Naive thymus-derived CD4-positive, alpha-beta T cell (primary cell): ENCODE measurements around the gene GAS2. TPM values are rescaled to one million over a fixed set of nuclear protein-coding genes. Genes with fewer than 3 reads are reported as not detected.

ENCODE experiments used
- ATAC-seq: fragments of 150-1000 bp; cut with Tn5 transposase; 2 replicates; pipeline ENCODE4 v1.10.0; 2021; ENCODE audit warnings: mild to moderate bottlenecking, moderate library complexity
- CTCF ChIA-PET: fragments of 350-600 bp; sonication (Branson Sonifier 250); formaldehyde crosslinking; loops from one replicate; lab custom pipeline; 2021; ENCODE audit warnings: antibody characterized with exemption; lab: Charles Lee
- POLR2A ChIA-PET: fragments of 350-600 bp; sonication (Branson Sonifier 250); formaldehyde crosslinking; loops from one replicate; lab custom pipeline; 2021; ENCODE audit warnings: antibody characterized with exemption, inconsistent platforms; lab: Charles Lee
- DNase-seq, 9 donors: peaks; one replicate each; pipeline versions ENCODE4 v3.0.0 to v3.0.0-alpha.2; 2020 to 2022; ENCODE audit warnings: mixed read lengths in 1 of 9
- H3K27ac ChIP-seq: one replicate; pipeline ENCODE4 v1.7.0; 2013; ENCODE audit warnings: mild to moderate bottlenecking, low read depth, low read length, moderate library complexity
- H3K27me3 ChIP-seq, 2 donors: one replicate each; pipeline ENCODE4 v1.7.0; 2013; ENCODE audit warnings: low read length in 2 of 2, mild to moderate bottlenecking in 2 of 2, moderate library complexity in 2 of 2; ENCODE audit not compliant: control insufficient read depth in 2 of 2, insufficient read depth in 2 of 2
- H3K36me3 ChIP-seq, 3 experiments: 1 replicate in 2 of 3; 2 replicates in 1 of 3; pipeline ENCODE4 v1.7.0; 2013; ENCODE audit warnings: low read length in 3 of 3, mild to moderate bottlenecking in 3 of 3, moderate library complexity in 1 of 3; ENCODE audit not compliant: insufficient read depth in 3 of 3, control insufficient read depth in 2 of 3
- H3K4me1 ChIP-seq, 2 donors: one replicate each; pipeline ENCODE4 v1.7.0; 2013; ENCODE audit warnings: low read length in 2 of 2, mild to moderate bottlenecking in 2 of 2, moderate library complexity in 1 of 2; ENCODE audit not compliant: control insufficient read depth in 2 of 2, insufficient read depth in 2 of 2
- H3K4me3 ChIP-seq: 2 replicates; pipeline ENCODE4 v1.7.0; 2013; ENCODE audit warnings: mild to moderate bottlenecking, low read length
- H3K9me3 ChIP-seq, 3 experiments: 1 replicate in 2 of 3; 2 replicates in 1 of 3; pipeline ENCODE4 v1.7.0; 2013; ENCODE audit warnings: low read length in 3 of 3; ENCODE audit not compliant: control insufficient read depth in 2 of 3
- H3K27ac Mint-ChIP-seq, 9 donors: one replicate each; pipeline ENCODE4 v1.8.0; 2020 to 2022; ENCODE audit warnings: mixed read lengths in 9 of 9, mild to moderate bottlenecking in 8 of 9, moderate library complexity in 5 of 9, inconsistent platforms in 2 of 9
- H3K27me3 Mint-ChIP-seq, 5 donors: one replicate each; pipeline ENCODE4 v1.8.0; 2021 to 2022; ENCODE audit warnings: mixed read lengths in 5 of 5, mild to moderate bottlenecking in 1 of 5
- H3K36me3 Mint-ChIP-seq, 5 donors: one replicate each; pipeline ENCODE4 v1.8.0; 2020 to 2022; ENCODE audit warnings: mixed read lengths in 5 of 5, mild to moderate bottlenecking in 3 of 5, inconsistent platforms in 1 of 5
- H3K4me1 Mint-ChIP-seq, 7 donors: one replicate each; pipeline ENCODE4 v1.8.0; 2020 to 2022; ENCODE audit warnings: mixed read lengths in 7 of 7, mild to moderate bottlenecking in 3 of 7, inconsistent platforms in 1 of 7
- H3K4me3 Mint-ChIP-seq, 10 donors: one replicate each; pipeline ENCODE4 v1.8.0; 2020 to 2022; ENCODE audit warnings: mild to moderate bottlenecking in 10 of 10, mixed read lengths in 10 of 10, moderate library complexity in 6 of 10, inconsistent platforms in 2 of 10
- H3K9me3 Mint-ChIP-seq, 11 donors: one replicate each; pipeline ENCODE4 v1.8.0; 2020 to 2022; ENCODE audit warnings: mixed read lengths in 11 of 11, mild to moderate bottlenecking in 4 of 11, inconsistent platforms in 1 of 11, moderate library complexity in 1 of 11
- intact Hi-C, 2 donors: fragments of 100-400 bp; cut with micrococcal nuclease; formaldehyde crosslinking; loops; one replicate each; pipeline ENCODE4 v1.15.1; 2023
- polyA plus RNA-seq, 2 donors: library from polyadenylated mRNA; unstranded; fragments of 300-500 nt; fragmentation: Illumina TruSeq; gene quantifications; one replicate each; pipeline ENCODE4 v1.2.3, GENCODE V29; 2021
- total RNA-seq, 6 experiments: library from RNA in 5 of 6; stranded (reverse) in 5 of 6; gene quantifications; 1 replicate in 5 of 6; 2 replicates in 1 of 6; pipeline ENCODE4 v1.2.3 and lab custom pipeline; 2021 to 2026

GAS2 gene
- total and polyA plus RNA-seq, 7 experiments from 2014 or later = 2.2 to 5.6 (median 4.2) TPM

DNA sequence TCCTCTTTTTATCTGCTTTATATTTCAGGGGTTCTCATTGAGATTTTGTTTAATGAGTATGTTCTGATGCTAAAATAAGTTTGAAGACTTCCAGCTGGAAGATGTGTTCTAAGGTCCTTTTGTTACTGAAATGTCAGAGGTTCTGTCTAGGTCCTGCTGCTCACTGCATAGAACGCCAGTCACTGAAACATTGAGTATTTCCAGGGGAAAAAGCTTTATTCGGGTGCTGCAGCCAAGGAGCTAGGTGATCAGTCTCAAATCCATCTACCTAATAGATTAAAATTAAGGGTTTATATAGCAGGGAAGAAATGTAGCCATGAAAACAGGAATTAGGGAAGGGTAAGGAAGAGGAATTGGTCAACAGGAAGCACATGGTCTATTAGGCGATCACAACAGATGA is 143.5 kb downstream of the GAS2 start:
- H3K9me3 ChIP-seq = no peaks in the 10 kb centered on the region
- ATAC-seq (no peak), DNase-seq (no peak)
- peaks cover 0 to 27% (median 8%) of the 10 kb centered on the region in 11 donors for H3K9me3 Mint-ChIP-seq
- no peaks in the 10 kb centered on the region for H3K4me1 ChIP-seq
- no peak overlapping the region for H3K27ac ChIP-seq
- no peak overlapping the region for H3K27ac Mint-ChIP-seq
- no peak overlapping the region for H3K4me3 ChIP-seq
- POLR2A ChIA-PET = no interaction called here
- H3K27me3 ChIP-seq = no peaks in the 10 kb centered on the region
- no peaks in the 10 kb centered on the region for H3K36me3 ChIP-seq
- CTCF ChIA-PET = no interaction called here
- no peak overlapping the region for H3K4me3 Mint-ChIP-seq
- peaks cover 0 to 15% (median under 1%) of the 10 kb centered on the region in 5 donors for H3K36me3 Mint-ChIP-seq
- intact Hi-C loops = no loop called here
- peaks cover 0 to 6% (median 0%) of the 10 kb centered on the region in 7 donors for H3K4me1 Mint-ChIP-seq
- no peaks in the 10 kb centered on the region for H3K27me3 Mint-ChIP-seq

DNA sequence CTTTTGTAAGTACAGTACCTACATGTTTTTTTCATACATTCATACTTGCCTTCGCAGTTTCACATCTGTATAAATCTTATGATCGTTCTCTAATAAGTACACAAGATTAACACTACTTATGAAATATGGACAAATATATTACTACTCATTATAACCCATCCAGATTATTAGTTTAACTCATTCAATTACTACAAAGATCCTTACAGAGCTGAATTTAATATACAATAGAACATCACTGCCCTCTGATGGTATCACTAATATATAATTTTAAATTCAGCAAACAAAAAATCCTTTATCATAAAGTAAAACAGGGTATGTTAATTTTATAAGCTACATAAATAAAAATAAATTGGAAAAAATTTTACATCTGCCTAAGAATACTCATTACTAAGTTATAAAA is 155.8 kb downstream of the GAS2 start:
- H3K9me3 Mint-ChIP-seq = peaks cover 0 to 13% (median 7%) of the 10 kb centered on the region in 11 donors
- no peaks in the 10 kb centered on the region for H3K27me3 ChIP-seq
- DNase-seq (no peak), ATAC-seq (no peak)
- intact Hi-C loops = no loop called here
- no peak overlapping the region for H3K4me3 Mint-ChIP-seq
- H3K27me3 Mint-ChIP-seq = no peaks in the 10 kb centered on the region
- no peaks in the 10 kb centered on the region for H3K4me1 ChIP-seq
- no peak overlapping the region for H3K4me3 ChIP-seq
- no peaks in the 10 kb centered on the region for H3K9me3 ChIP-seq
- peaks cover 0 to 19% (median 6%) of the 10 kb centered on the region in 7 donors for H3K4me1 Mint-ChIP-seq
- no peak overlapping the region for H3K27ac ChIP-seq
- ChIA-PET CTCF (no interaction called here), POLR2A (no interaction called here)
- H3K36me3 Mint-ChIP-seq = peaks cover 26 to 75% (median 69%) of the 10 kb centered on the region in 5 donors
- peaks cover 8 to 44% (median 16%) of the 10 kb centered on the region in 3 experiments for H3K36me3 ChIP-seq
- H3K27ac Mint-ChIP-seq = peak overlapping the region in 1 of 9 donors; percentile 22

DNA sequence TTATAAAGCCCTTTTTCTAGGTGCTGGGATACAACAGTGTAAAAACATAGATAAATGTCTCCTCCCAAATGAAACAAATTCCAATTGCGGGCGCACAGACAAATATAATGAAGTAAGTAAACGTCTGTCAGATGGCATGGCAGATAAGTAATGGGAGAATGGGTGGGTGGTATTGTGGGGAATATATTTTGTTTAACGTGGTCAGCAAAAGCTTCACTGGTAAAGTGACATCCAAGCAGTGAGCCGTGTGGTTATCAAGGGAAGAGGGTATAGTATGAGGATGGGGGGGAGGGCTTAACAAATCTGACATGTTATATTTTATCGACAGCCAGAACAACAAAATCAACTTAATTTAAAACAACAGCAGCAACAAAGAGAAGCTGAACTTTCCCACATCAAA is 162.0 kb downstream of the GAS2 start:
- Histone ChIP-seq H3K27ac (no peak overlapping the region), H3K27me3 (no peaks in the 10 kb centered on the region), H3K36me3 (peaks cover 0 to 18% (median 8%) of the 10 kb centered on the region in 3 experiments), H3K4me1 (peaks cover 12 to 16% of the 10 kb centered on the region in 2 donors), H3K9me3 (no peaks in the 10 kb centered on the region), H3K4me3 (peak overlapping the region; percentile 88)
- Mint-ChIP-seq H3K4me1 (peaks cover 7 to 28% (median 18%) of the 10 kb centered on the region in 7 donors), H3K9me3 (no peaks in the 10 kb centered on the region), H3K36me3 (peaks cover under 1 to 20% (median 14%) of the 10 kb centered on the region in 5 donors), H3K27me3 (no peaks in the 10 kb centered on the region), H3K4me3 (peak overlapping the region; percentile 85 to 96 (median 94)), H3K27ac (peak overlapping the region in 8 of 9 donors; percentile 10 to 94 (median 50))
- intact Hi-C loops = loop anchor here in 1 of 2 donors (2.0 to 5.0 kb wide), 3 partner anchors 42 to 136 kb away; no protein-coding TSS in a partner anchor
- CTCF ChIA-PET = interaction anchor here (1.1 kb wide), 2 partner anchors 140 to 203 kb away, joined by 3 to 4 read pairs; partner anchors contain the start of gene FANCF
- ATAC-seq (no peak), DNase-seq (no peak)
- POLR2A ChIA-PET = interaction anchor here (0.7 to 2.4 kb wide), 4 partner anchors 10 to 203 kb away, joined by 3 to 21 read pairs (median 6); partner anchors contain the start of gene FANCF

DNA sequence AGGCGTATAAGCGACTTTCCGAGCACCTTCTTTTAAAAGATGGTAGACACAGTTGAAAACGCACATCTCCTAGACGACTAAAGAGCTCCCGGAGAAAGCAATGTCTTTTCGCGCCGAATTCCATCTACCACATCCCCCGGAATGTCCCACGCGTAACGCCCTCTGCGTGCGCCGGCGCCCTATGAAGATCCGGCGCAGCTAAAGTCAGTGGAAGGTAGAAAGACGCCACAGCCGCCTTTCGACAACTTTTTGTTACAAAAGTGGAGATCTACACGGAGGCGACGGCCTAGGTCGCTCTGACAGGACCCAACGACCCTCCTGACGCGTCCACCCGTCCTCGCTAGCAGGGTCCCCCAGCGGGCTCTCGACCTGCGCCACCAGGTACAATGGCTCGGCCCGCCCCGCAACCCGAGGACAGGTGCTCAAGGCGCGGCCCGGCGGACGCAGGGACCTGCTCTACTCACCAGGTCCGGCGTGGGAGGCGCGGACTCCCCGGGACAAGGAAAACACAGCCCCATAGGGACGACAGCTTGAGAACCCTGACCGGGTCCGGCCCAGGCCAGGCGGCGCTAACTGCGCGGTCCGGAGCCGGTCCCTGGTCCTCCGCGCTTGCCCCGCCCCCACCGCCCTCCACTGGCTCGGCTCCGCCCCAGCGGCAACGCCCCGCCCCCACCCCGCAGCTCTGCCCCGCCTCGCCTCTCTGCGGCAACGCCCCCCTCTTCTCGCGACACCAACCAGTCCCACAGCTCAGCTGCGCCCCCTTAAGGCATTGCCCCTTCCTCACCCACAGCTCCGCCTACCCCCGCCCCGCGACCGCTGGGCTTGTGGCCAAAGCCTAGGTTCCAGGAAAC is 163.0 kb downstream of the GAS2 start, which contains the start of gene SVIP:
SVIP (minus strand) TSS at position 571 of the 851 bp plus-strand sequence; CDS start at position 518, 53 bp downstream.
- peak; percentile 82 to 92 (median 89) for DNase-seq
- H3K4me3 ChIP-seq = peak within 1 kb of the TSS; percentile 88
- H3K9me3 Mint-ChIP-seq = peaks cover 0 to 3% (median 0%) of the 10 kb centered on the region in 11 donors
- H3K27ac ChIP-seq = peak within 1 kb of the TSS; percentile 87
- H3K4me1 ChIP-seq = peaks cover 12 to 16% of the 10 kb centered on the region in 2 donors
- ATAC-seq = peak; percentile 98
- H3K27me3 Mint-ChIP-seq = no peaks in the 10 kb centered on the region
- no peaks in the 10 kb centered on the region for H3K9me3 ChIP-seq
- peaks cover 7 to 22% (median 18%) of the 10 kb centered on the region in 7 donors for H3K4me1 Mint-ChIP-seq
- peak within 1 kb of the TSS; percentile 85 to 96 (median 94) for H3K4me3 Mint-ChIP-seq
- H3K27me3 ChIP-seq = no peaks in the 10 kb centered on the region
- CTCF ChIA-PET = interaction anchor here (0.7 to 1.1 kb wide), 5 partner anchors 9 to 205 kb away, joined by 3 to 5 read pairs (median 3); partner anchors contain the start of gene FANCF
- POLR2A ChIA-PET = interaction anchor here (0.6 to 2.4 kb wide), 6 partner anchors 9 to 204 kb away, joined by 3 to 21 read pairs (median 3); partner anchors contain the start of gene FANCF
- H3K36me3 Mint-ChIP-seq = peaks cover 0 to 12% (median 8%) of the 10 kb centered on the region in 5 donors
- intact Hi-C loops = loop anchor here (1.0 to 5.0 kb wide), 6 partner anchors 43 to 495 kb away; partner anchors contain the start of gene FANCF (in 2 of the 2)
- peak within 1 kb of the TSS; percentile 87 to 97 (median 93) for H3K27ac Mint-ChIP-seq
- H3K36me3 ChIP-seq = peaks cover 0 to 11% (median 4%) of the 10 kb centered on the region in 3 experiments

- Histone ChIP-seq H3K27ac (no peak overlapping the region), H3K4me1 (peaks cover 12 to 16% of the 10 kb centered on the region in 2 donors), H3K4me3 (peak overlapping the region; percentile 88), H3K36me3 (peaks cover 0 to 5% (median 0%) of the 10 kb centered on the region in 3 experiments), H3K9me3 (no peaks in the 10 kb centered on the region), H3K27me3 (no peaks in the 10 kb centered on the region)
- no peak for ATAC-seq
- DNase-seq = no peak
- H3K4me1 Mint-ChIP-seq = peaks cover 7 to 22% (median 13%) of the 10 kb centered on the region in 7 donors
- H3K27ac Mint-ChIP-seq = peak overlapping the region; percentile 76 to 96 (median 88)
- H3K4me3 Mint-ChIP-seq = peak overlapping the region; percentile 85 to 96 (median 94)
- POLR2A ChIA-PET = interaction anchor here (0.6 to 2.4 kb wide), 3 partner anchors 19 to 205 kb away, joined by 3 to 21 read pairs (median 9); partner anchors contain the start of gene FANCF
- H3K36me3 Mint-ChIP-seq = peaks cover 0 to 6% (median 3%) of the 10 kb centered on the region in 5 donors
- intact Hi-C loops = loop anchor here in 1 of 2 donors (2.0 kb wide), 1 partner anchor 495 kb away; no protein-coding TSS in a partner anchor
- H3K27me3 Mint-ChIP-seq = no peaks in the 10 kb centered on the region
- CTCF ChIA-PET = interaction anchor here (0.7 to 1.0 kb wide), 2 partner anchors 9 to 206 kb away, joined by 3 to 5 read pairs; no protein-coding TSS in a partner anchor
- H3K9me3 Mint-ChIP-seq = peaks cover 0 to 5% (median 0%) of the 10 kb centered on the region in 11 donors
Measured at GRCh38 chr11:22830082-22830414, 163.6 kb downstream of the GAS2 start.

- Mint-ChIP-seq H3K27ac (peak overlapping the region in 1 of 9 donors; percentile 15), H3K27me3 (no peaks in the 10 kb centered on the region), H3K36me3 (no peaks in the 10 kb centered on the region), H3K4me1 (peaks cover 6 to 18% (median 13%) of the 10 kb centered on the region in 7 donors), H3K9me3 (peaks cover 0 to 5% (median 0%) of the 10 kb centered on the region in 11 donors), H3K4me3 (no peak overlapping the region)
- ATAC-seq (no peak), DNase-seq (no peak)
- Histone ChIP-seq H3K4me3 (no peak overlapping the region), H3K27me3 (no peaks in the 10 kb centered on the region), H3K36me3 (no peaks in the 10 kb centered on the region), H3K4me1 (peaks cover 12 to 16% of the 10 kb centered on the region in 2 donors), H3K9me3 (no peaks in the 10 kb centered on the region), H3K27ac (no peak overlapping the region)
- ChIA-PET POLR2A (no interaction called here), CTCF (no interaction called here)
- intact Hi-C loops = no loop called here
Measured at GRCh38 chr11:22832315-22833015, 166.1 kb downstream of the GAS2 start.
